ENCODE measurements around the gene ZNF579.
A peak's percentile ranks its signal among the peaks of the same experiment; 100 is the strongest.

The ZNF579 gene

GRCh38 chr19:55611983-55612645 is 31.5 kb upstream of the ZNF579 start:
- no peak for DNase-seq (ENCODE audit: low read depth in 2 of 2)

- no peak for DNase-seq (ENCODE audit: low read depth in 2 of 2)
Measured at GRCh38 chr19:55611300-55611982, 30.8 kb upstream of the ZNF579 start.

- no peak for DNase-seq (ENCODE audit: low read depth in 2 of 2)
Measured at GRCh38 chr19:55609326-55609725, 28.7 kb upstream of the ZNF579 start.

GRCh38 chr19:55606817-55607216 is 26.2 kb upstream of the ZNF579 start:
- no peak for DNase-seq (ENCODE audit: low read depth in 2 of 2)

GRCh38 chr19:55606471-55606787 is 25.8 kb upstream of the ZNF579 start:
- DNase-seq (ENCODE audit: low read depth in 2 of 2), result no peak

- DNase-seq (ENCODE audit: low read depth in 2 of 2), result peak; percentile 53 to 55
Measured at GRCh38 chr19:55605637-55606470, 25.2 kb upstream of the ZNF579 start, which contains the start of gene ZNF865. Gene ZNF865 (plus strand): TSS chr19:55605647. CDS start chr19:55613619, 7,972 bp downstream.

GRCh38 chr19:55605207-55605636 is 24.6 kb upstream of the ZNF579 start:
- DNase-seq (ENCODE audit: low read depth in 2 of 2), result peak; percentile 94 to 97

GRCh38 chr19:55603581-55604292 is 23.1 kb upstream of the ZNF579 start:
- DNase-seq (ENCODE audit: low read depth in 2 of 2), result no peak

GRCh38 chr19:55603115-55603514 is 22.5 kb upstream of the ZNF579 start:
- DNase-seq (ENCODE audit: low read depth in 2 of 2), result no peak

- no peak for DNase-seq (ENCODE audit: low read depth in 2 of 2)
Measured at GRCh38 chr19:55602104-55603001, 21.7 kb upstream of the ZNF579 start.

GRCh38 chr19:55601084-55601483 is 20.4 kb upstream of the ZNF579 start:
- no peak for DNase-seq (ENCODE audit: low read depth in 2 of 2)

GRCh38 chr19:55600662-55601028 is 20.0 kb upstream of the ZNF579 start:
- DNase-seq (ENCODE audit: low read depth in 2 of 2), result no peak

GRCh38 chr19:55599842-55600661 is 19.4 kb upstream of the ZNF579 start, which contains the start of gene ZNF524:
Gene ZNF524 (plus strand): TSS chr19:55600288. CDS start chr19:55602113, 1,825 bp downstream.
- DNase-seq (ENCODE audit: low read depth in 2 of 2), result peak; percentile 58 to 75

- DNase-seq (ENCODE audit: low read depth in 2 of 2), result peak; percentile 88 to 92
Measured at GRCh38 chr19:55599468-55599841, 18.8 kb upstream of the ZNF579 start, which contains the start of gene FIZ1. Gene FIZ1 (minus strand): TSS chr19:55599517. CDS start chr19:55597865, 1,652 bp downstream.

GRCh38 chr19:55598719-55599467 is 18.2 kb upstream of the ZNF579 start:
- peak; percentile 80 to 85 for DNase-seq (ENCODE audit: low read depth in 2 of 2)

- DNase-seq (ENCODE audit: low read depth in 2 of 2), result no peak
Measured at GRCh38 chr19:55598034-55598433, 17.4 kb upstream of the ZNF579 start.

- DNase-seq (ENCODE audit: low read depth in 2 of 2), result no peak
Measured at GRCh38 chr19:55597501-55597921, 16.9 kb upstream of the ZNF579 start.

GRCh38 chr19:55596304-55596703 is 15.7 kb upstream of the ZNF579 start:
- DNase-seq (ENCODE audit: low read depth in 2 of 2), result no peak

- DNase-seq (ENCODE audit: low read depth in 2 of 2), result no peak
Measured at GRCh38 chr19:55594996-55595545, 14.4 kb upstream of the ZNF579 start.

Data from stimulated activated CD8-positive, alpha-beta memory T cell treated with anti-CD3 and anti-CD28 coated beads, Interleukin-2, amount 100 ng/mL, for 1 hour (primary cell).